Anterior cingulate cortex (tissue), 58 donors: ENCODE results near the gene LHFPL6.

Experiments
- DNase-seq, 58 donors: peaks; one replicate each; lab custom pipeline; 2025; lab: John Stamatoyannopoulos, UW

The LHFPL6 gene

GRCh38 chr13:39602614-39603366, at the start of gene LHFPL6:
Gene LHFPL6, minus strand, starts transcription at chr13:39603193.
- DNase-seq = peak in 57 of 58 donors; percentile 7 to 79 (median 64)

GRCh38 chr13:39646122-39646521, 43.1 kb upstream of the LHFPL6 start:
- no peak for DNase-seq

GRCh38 chr13:39641645-39642044, 38.7 kb upstream of the LHFPL6 start:
- DNase-seq = no peak

GRCh38 chr13:39637890-39638289, 34.9 kb upstream of the LHFPL6 start:
- DNase-seq = no peak

GRCh38 chr13:39635564-39635963, 32.6 kb upstream of the LHFPL6 start:
- DNase-seq = no peak

GRCh38 chr13:39632994-39633393, 30.0 kb upstream of the LHFPL6 start:
- DNase-seq = no peak

- no peak for DNase-seq
Measured at GRCh38 chr13:39631307-39631706, 28.3 kb upstream of the LHFPL6 start.

GRCh38 chr13:39623466-39623865, 20.5 kb upstream of the LHFPL6 start:
- no peak for DNase-seq

- no peak for DNase-seq
Measured at GRCh38 chr13:39618561-39618960, 15.6 kb upstream of the LHFPL6 start.

- DNase-seq = peak in 27 of 58 donors; percentile 2 to 65 (median 20)
Measured at GRCh38 chr13:39616087-39616694, 13.2 kb upstream of the LHFPL6 start.

GRCh38 chr13:39612023-39612637, 9.1 kb upstream of the LHFPL6 start:
- DNase-seq = peak in 32 of 58 donors; percentile 1 to 77 (median 31)

GRCh38 chr13:39607876-39608275, 4.9 kb upstream of the LHFPL6 start:
- no peak for DNase-seq

GRCh38 chr13:39605677-39606320, 2.8 kb upstream of the LHFPL6 start:
- no peak for DNase-seq

- no peak for DNase-seq
Measured at GRCh38 chr13:39604756-39605155, 1.8 kb upstream of the LHFPL6 start.

GRCh38 chr13:39603424-39603947, 493 bp upstream of the LHFPL6 start:
- peak in 6 of 58 donors; percentile 2 to 57 (median 48) for DNase-seq

GRCh38 chr13:39602277-39602613, 748 bp downstream of the LHFPL6 start:
- DNase-seq = no peak

GRCh38 chr13:39601636-39602035, 1.4 kb downstream of the LHFPL6 start:
- DNase-seq = no peak

GRCh38 chr13:39600766-39601165, 2.2 kb downstream of the LHFPL6 start:
- peak in 11 of 58 donors; percentile 0 to 39 (median 15) for DNase-seq

GRCh38 chr13:39599842-39600241, 3.2 kb downstream of the LHFPL6 start:
- DNase-seq = no peak

- DNase-seq = no peak
Measured at GRCh38 chr13:39599012-39599411, 4.0 kb downstream of the LHFPL6 start.

- no peak for DNase-seq
Measured at GRCh38 chr13:39597838-39598237, 5.2 kb downstream of the LHFPL6 start.
